ENCODE data around the gene ZNF697.
A peak's percentile ranks its signal among the peaks of the same experiment; 100 is the strongest.

Gene ZNF697

DNA sequence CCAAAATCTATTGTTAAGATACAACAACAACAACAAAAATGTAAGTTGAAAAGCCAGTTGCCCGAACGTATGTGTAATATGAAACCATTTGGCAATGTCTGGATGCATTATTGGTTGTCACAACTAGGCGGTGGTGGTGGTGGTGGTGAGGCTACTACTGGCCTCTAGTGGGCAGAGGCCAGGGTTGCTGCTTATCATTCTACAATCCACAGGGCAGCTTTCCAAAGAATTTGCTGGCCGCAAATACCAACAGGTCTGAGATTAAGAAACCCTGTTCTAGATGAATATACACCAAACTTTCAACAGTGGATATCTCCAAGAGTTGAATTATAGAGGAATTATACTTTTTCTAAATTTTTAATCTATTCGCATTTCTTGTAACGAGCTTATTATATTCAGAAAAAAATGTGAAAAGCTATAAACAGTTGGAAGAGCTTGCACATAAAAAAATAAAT, 26.8 kb upstream of the ZNF697 start:
- TF ChIP-seq, protein P1, sequence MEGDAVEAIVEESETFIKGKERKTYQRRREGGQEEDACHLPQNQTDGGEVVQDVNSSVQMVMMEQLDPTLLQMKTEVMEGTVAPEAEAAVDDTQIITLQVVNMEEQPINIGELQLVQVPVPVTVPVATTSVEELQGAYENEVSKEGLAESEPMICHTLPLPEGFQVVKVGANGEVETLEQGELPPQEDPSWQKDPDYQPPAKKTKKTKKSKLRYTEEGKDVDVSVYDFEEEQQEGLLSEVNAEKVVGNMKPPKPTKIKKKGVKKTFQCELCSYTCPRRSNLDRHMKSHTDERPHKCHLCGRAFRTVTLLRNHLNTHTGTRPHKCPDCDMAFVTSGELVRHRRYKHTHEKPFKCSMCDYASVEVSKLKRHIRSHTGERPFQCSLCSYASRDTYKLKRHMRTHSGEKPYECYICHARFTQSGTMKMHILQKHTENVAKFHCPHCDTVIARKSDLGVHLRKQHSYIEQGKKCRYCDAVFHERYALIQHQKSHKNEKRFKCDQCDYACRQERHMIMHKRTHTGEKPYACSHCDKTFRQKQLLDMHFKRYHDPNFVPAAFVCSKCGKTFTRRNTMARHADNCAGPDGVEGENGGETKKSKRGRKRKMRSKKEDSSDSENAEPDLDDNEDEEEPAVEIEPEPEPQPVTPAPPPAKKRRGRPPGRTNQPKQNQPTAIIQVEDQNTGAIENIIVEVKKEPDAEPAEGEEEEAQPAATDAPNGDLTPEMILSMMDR (conservative IDR thresholded peaks at IDR 0.05) = no peak
- peak overlapping the region; percentile 68 for H3K27ac ChIP-seq

DNA sequence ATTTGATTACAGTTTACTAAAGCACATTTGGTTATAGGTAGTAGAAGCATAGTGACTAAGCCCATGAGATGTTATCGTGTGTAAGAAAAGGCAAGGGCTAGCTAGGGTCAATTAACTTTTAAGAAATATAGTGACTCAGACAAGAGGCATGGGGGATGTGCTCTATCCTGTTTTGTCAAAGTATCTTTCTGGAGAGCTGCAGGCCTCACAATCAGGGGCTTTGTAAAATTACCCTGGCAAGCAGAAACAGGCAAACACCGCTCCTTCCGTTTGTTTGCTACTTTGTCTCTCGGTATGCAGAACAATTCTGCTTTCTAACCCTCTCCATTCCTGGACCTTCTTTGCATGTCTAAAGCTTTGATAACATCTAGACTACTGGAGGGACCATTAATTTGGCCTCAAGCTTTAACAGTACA, 26.1 kb upstream of the ZNF697 start:
- TF ChIP-seq, protein P1 (conservative IDR thresholded peaks at IDR 0.05) = no peak
- no peak overlapping the region for H3K27ac ChIP-seq

DNA sequence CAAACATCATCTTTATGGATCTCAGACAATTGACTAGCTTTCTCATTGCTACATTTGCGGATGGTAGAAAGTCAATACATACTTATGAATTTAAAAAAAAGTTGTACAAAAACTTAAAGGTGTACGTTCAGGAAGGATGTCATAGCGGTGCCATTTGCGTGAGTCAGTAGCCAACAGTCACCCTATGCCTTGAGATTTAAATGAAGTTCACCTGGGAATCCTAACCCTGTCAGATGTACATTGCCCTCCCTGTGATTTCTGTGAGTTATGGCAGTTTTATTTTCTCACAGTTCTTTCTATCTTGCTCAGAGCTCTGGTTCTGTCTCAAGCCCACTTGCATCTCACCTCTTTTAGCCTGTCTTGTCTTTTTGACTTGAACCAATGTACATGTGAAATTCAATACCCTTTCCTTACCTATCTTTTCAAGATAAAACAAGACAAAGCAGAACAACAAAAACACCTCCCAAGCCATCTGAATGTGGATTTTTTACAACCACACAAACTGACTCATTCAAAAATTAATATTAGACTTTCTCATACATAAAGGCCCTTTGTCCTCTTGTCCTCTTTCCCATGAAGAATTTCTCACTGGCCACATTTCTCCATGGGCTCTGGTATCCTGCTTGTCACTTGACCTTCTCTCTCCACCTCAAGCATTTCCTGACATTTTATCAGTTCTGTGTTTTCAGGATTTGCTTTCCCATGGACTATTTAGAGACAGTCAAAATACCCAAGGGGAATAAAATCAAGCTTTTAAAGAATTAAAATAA, 25.3 kb upstream of the ZNF697 start:
- no peak overlapping the region for H3K27ac ChIP-seq
- TF ChIP-seq, protein P1 (conservative IDR thresholded peaks at IDR 0.05) = no peak

DNA sequence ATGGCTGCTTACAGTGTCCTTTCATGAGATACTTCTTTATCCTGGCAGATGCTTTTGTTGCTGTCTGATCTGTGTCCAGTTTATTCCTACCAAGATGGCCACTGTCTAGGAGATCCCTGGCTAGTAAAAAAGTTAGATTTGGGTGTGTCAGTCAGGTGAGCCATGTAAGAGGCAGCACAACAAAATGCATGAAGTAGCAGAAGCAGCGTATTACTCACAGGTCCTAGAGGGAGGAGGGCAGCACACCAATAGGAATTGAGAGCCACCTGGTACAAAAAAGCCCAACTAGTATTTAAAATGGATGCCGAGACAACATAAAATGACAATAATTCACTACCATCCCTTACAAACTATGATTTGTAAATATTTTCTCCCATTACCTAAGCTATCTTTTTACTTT, 22.8 kb upstream of the ZNF697 start:
- no peak overlapping the region for H3K27ac ChIP-seq
- TF ChIP-seq, protein P1 (conservative IDR thresholded peaks at IDR 0.05) = no peak

DNA sequence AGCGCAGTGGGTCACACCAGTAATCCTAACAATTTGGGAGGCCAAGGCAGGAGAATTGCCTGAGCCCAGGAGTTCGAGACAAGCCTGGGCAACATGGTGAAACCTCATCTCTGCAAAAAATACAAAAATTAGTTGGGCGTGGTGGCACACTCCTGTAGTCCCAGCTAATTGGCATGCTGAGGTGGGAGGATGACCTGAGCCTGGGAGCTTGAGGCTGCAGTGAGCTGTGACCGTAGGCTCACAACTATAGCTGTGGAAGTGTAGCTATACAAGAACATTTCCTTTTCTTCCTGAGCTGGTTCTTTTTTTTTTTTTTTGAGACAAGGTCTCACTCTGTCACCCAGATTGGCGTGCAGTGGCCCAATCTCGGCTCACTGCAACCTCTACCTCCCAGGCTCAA, 19.1 kb upstream of the ZNF697 start:
- TF ChIP-seq, protein P1 (conservative IDR thresholded peaks at IDR 0.05) = no peak

DNA sequence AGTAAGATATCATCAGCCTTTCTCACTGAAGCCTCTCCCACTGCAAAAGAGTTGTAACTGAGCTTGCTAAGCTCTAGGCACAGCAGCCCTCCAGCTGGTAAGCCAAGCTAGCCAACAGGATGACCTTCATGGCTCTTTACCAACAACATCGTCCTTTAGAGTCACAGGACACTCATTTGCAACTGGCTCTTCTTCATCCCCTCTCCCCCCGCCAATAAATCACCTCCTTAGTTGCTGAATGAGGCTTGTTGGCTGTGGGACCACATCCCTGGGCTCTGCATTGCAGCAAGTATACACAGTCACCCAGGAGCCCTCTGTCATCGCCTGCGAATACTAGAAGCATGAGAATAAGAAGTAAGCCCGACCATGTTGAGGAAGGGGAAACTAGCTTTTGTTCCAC, 16.0 kb upstream of the ZNF697 start:
- H3K27ac ChIP-seq = no peak overlapping the region
- TF ChIP-seq, protein P1 (conservative IDR thresholded peaks at IDR 0.05) = no peak

More for the DNA sequence above, 19.1 kb upstream of the ZNF697 start:
- H3K27ac ChIP-seq = no peak overlapping the region

DNA sequence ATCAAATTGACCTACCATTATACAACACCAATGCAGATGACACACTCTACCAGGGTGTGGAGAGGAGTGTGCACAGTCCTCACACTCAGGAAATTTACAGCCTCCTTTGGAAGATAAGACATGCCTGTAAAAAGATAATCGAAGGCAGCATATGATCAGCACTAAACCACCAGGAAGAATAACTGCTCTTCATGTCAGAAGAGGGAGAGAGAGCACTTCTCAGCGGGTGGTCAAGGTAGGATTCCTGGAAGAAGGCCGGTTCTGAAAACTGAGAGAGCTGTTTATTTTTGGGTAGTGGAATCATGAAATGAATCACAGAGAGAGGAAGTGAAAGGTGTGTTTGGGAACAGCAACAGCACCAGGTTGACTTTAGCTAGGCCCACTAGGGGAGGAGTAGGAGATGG, 14.0 kb upstream of the ZNF697 start:
- peak overlapping the region; percentile 99 for H3K27ac ChIP-seq
- TF ChIP-seq, protein P1 (conservative IDR thresholded peaks at IDR 0.05) = no peak

Data from VCaP (cell line).